GM12878 (cell line): Measurements from ENCODE around the gene MYO10. TPM values are rescaled to one million over a fixed set of nuclear protein-coding genes. Genes with fewer than 3 reads are reported as not detected.

ENCODE experiments used
- ATAC-seq: fragments of 200-7000 bp; cut with Tn5 transposase; 3 replicates; pipeline ENCODE4 v1.9.1; 2020; ENCODE audit warnings: mild to moderate bottlenecking, moderate library complexity
- BruUV-seq: library from RNA; stranded (reverse); fragments of 400-500 nt; replicated peaks from 2 replicates; lab custom pipeline; 2021; lab: Mats Ljungman, UMichigan
- CTCF ChIA-PET: fragments of 300-600 bp; sonication (Branson Sonifier 250); formaldehyde crosslinking; extraction: SDS; loops from one replicate; lab custom pipeline; 2021; ENCODE audit warnings: inconsistent platforms; lab: Yijun Ruan, JAX
- POLR2A ChIA-PET: fragments of 350-600 bp; formaldehyde crosslinking; extraction: SDS; loops from one replicate; lab custom pipeline; 2021; ENCODE audit warnings: inconsistent platforms; lab: Charles Lee
- RAD21 ChIA-PET: fragments of 300-600 bp; sonication (Branson Sonifier 250); formaldehyde crosslinking; loops from one replicate; lab custom pipeline; 2023; ENCODE audit warnings: antibody characterized with exemption; ENCODE audit not compliant: unreplicated experiment; lab: Charles Lee
- SMC1A ChIA-PET: fragments of 300-600 bp; sonication (Branson Sonifier 250); formaldehyde crosslinking; loops from one replicate; lab custom pipeline; 2023; ENCODE audit not compliant: unreplicated experiment, uncharacterized antibody; lab: Charles Lee
- DNase-seq: peaks from one replicate; pipeline ENCODE4 v3.0.0-alpha.2; 2011; ENCODE audit warnings: low read depth, low spot score
- FAIRE-seq: peaks from 3 replicates; lab custom pipeline; 2011; peaks lifted over from hg19 to GRCh38; lab: Jason Lieb, UNC
- H2AFZ ChIP-seq: 2 replicates; pipeline ENCODE4 v1.6.0; 2011; ENCODE audit warnings: low read depth, low read length, control low read depth; ENCODE audit not compliant: control insufficient read depth
- H3K27ac ChIP-seq: 2 replicates; pipeline ENCODE4 v1.5.1; 2011; ENCODE audit warnings: control low read depth; ENCODE audit not compliant: control insufficient read depth, insufficient read depth
- H3K27me3 ChIP-seq, 2 experiments: replicated peaks in 1 of 2; 2 replicates each; pipeline versions ENCODE4 v1.6.0 to v1.6.1; 2011; ENCODE audit warnings: low read length in 1 of 2; ENCODE audit not compliant: control insufficient read depth in 2 of 2, insufficient read depth in 2 of 2
- H3K36me3 ChIP-seq, 2 experiments: 2 replicates each; pipeline ENCODE4 v1.5.1; 2011; ENCODE audit warnings: low read length in 1 of 2; ENCODE audit not compliant: control insufficient read depth in 2 of 2, insufficient read depth in 2 of 2
- H3K4me1 ChIP-seq: 2 replicates; pipeline ENCODE4 v1.6.1; 2011; ENCODE audit warnings: mild to moderate bottlenecking, low read length, moderate library complexity, mixed read lengths; ENCODE audit not compliant: control insufficient read depth, insufficient read depth
- H3K4me2 ChIP-seq: 2 replicates; pipeline ENCODE4 v1.6.0; 2011; ENCODE audit warnings: control low read depth; ENCODE audit not compliant: control insufficient read depth, insufficient read depth
- H3K4me3 ChIP-seq: fragments of 200-600 bp; sonication (generic); 2 replicates; pipeline ENCODE4 v1.5.1; 2016
- H3K79me2 ChIP-seq: 2 replicates; pipeline ENCODE4 v1.6.0; 2011; ENCODE audit warnings: low read length; ENCODE audit not compliant: control insufficient read depth, insufficient read depth
- H3K9ac ChIP-seq: 2 replicates; pipeline ENCODE4 v1.8.0; 2011; ENCODE audit warnings: low read length, control low read depth, mixed read lengths; ENCODE audit not compliant: control insufficient read depth, insufficient read depth
- H3K9me3 ChIP-seq: replicated peaks from 3 replicates; pipeline ENCODE4 v1.5.1; 2011; ENCODE audit warnings: mild to moderate bottlenecking, low read length; ENCODE audit not compliant: control insufficient read depth, insufficient read depth
- H4K20me1 ChIP-seq: 2 replicates; pipeline ENCODE4 v1.6.0; 2011; ENCODE audit not compliant: control insufficient read depth, insufficient read depth
- CREB1 ChIP-seq: IDR thresholded peaks from 2 replicates; pipeline ENCODE4 v1.6.1; 2012; ENCODE audit warnings: low read depth, mild to moderate bottlenecking, inconsistent platforms
- JUND ChIP-seq: IDR thresholded peaks from 2 replicates; pipeline ENCODE4 v1.6.1; 2012; ENCODE audit warnings: low read depth, mild to moderate bottlenecking, low read length, improper control_type of control experiment, moderate library complexity
- PAX8 ChIP-seq: fragments of 450-650 bp; IDR thresholded peaks from 2 replicates; pipeline ENCODE4 v1.6.1; 2017; ENCODE audit warnings: mild to moderate bottlenecking, moderate library complexity
- TAF1 ChIP-seq: IDR thresholded peaks from 2 replicates; pipeline ENCODE4 v1.6.1; 2011; ENCODE audit warnings: mild to moderate bottlenecking, low read depth, low read length, borderline replicate concordance
- TBL1XR1 ChIP-seq: IDR thresholded peaks from 2 replicates; pipeline ENCODE4 v1.6.1; 2012; ENCODE audit warnings: low read depth, low read length, improper control_type of control experiment
- ZNF24 ChIP-seq: fragments of 450-650 bp; IDR thresholded peaks from 2 replicates; pipeline ENCODE4 v1.6.1; 2017; ENCODE audit warnings: antibody characterized with exemption, mild to moderate bottlenecking
- WGBS: methylation state at CpG from one replicate; pipeline ENCODE4 v1.1.6; 2016; ENCODE audit warnings: low lambda C conversion rate; ENCODE audit not compliant: insufficient replicate concordance, insufficient coverage; ENCODE audit errors: missing lambda C conversion rate; 5-methylcytosine and 5-hydroxymethylcytosine counted together
- in situ Hi-C: fragments of 300-500 bp; cut with MboI; formaldehyde crosslinking; loops from 9 replicates; pipeline ENCODE4 v1.14.3; 2018; ENCODE audit warnings: mixed read lengths
- intact Hi-C: fragments of 100-400 bp; cut with micrococcal nuclease; formaldehyde crosslinking; loops from one replicate; pipeline ENCODE4 v1.14.2; 2022; ENCODE audit not compliant: unreplicated experiment
- polyA plus RNA-seq, 11 experiments: library from polyadenylated mRNA; depleted of rRNA in 4 of 11; unstranded in 6 of 11; stranded (reverse) in 5 of 11; fragments of >200 nt; fragmentation: Nextera tagmentation in 4 of 11; fragmentation: Illumina TruSeq in 1 of 11; extraction: Ambion mirVana in 4 of 11; extraction: Trizol in 1 of 11; gene quantifications; 1 replicate in 1 of 11; 2 replicates in 10 of 11; pipeline versions ENCODE4 v1.2.1 to v1.2.3, GENCODE V29; 2011 to 2016; ENCODE audit warnings: inconsistent platforms in 2 of 11, missing spikeins in 2 of 11, low read depth in 1 of 11
- total RNA-seq, 4 experiments: library from RNA; depleted of rRNA in 3 of 4; stranded (reverse); fragments of >200 nt in 3 of 4; fragmentation: Illumina TruSeq in 1 of 4; extraction: Trizol in 1 of 4; gene quantifications; 2 replicates each; pipeline versions ENCODE4 v1.2.1 to v1.2.3, GENCODE V29; 2013 to 2021
- TF ChIP-seq, protein P1 (sequence below): fragments of 450-650 bp; IDR thresholded peaks from 2 replicates; pipeline ENCODE4 v1.6.1; 2016; ENCODE audit warnings: mild to moderate bottlenecking, moderate library complexity, borderline replicate concordance
- TF ChIP-seq, protein P2 (sequence below): fragments of 450-650 bp; IDR thresholded peaks from 2 replicates; pipeline ENCODE4 v1.6.1; 2017; ENCODE audit warnings: mild to moderate bottlenecking, low read depth, inconsistent platforms; ENCODE audit not compliant: poor library complexity, severe bottlenecking
- TF ChIP-seq, protein P3 (sequence below): IDR thresholded peaks from 2 replicates; pipeline ENCODE4 v1.6.1; 2011; ENCODE audit warnings: borderline replicate concordance, low read depth, mild to moderate bottlenecking, moderate library complexity, mixed read lengths, low read length; ENCODE audit not compliant: insufficient read depth; ENCODE audit errors: extremely low read length

MYO10 gene
- total and polyA plus RNA-seq, 10 of the 15 experiments (the other 5 are each of a cell fraction or from before 2014, with no cell fraction given) = 0.02 to 0.77 (median 0.17) TPM

DNA sequence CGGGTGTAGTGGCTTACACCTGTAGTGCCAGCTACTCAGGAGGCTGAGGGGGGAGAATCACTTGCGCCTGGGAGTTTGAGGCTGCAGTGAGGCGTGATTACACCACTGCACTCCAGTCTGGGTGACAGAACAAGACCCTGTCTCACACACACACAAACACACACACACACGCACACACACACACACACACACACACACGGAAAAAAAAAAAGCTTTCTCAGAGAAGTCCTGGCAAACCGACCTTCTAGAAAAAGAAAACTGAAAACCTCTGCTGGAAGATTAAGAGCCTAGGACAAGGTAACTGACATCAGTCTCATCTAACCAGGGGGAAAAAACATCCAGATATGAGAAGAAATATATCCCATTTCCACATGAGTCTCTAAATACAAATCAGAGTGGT lies 178.9 kb downstream of the MYO10 start (continued):
- TF ChIP-seq CREB1 = no peak

DNA sequence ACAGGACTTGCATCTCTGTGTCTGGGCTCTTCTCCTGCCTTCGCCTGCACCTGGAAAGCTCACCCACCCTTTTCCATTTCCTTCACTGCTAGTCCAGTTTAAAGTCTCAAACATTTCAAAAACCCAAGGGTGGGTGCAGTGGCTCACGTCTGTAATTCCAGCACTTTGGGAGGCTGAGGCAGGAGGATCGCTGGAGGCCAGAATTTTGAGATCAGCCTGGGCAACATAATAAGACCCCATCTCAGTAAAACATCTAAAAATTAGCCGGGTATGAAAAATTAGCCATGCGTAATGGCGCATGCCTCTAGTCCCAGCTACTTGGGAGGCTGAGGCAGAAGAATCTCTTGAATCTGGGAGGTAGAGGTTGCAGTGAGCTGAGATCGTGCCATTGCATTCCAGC lies 179.4 kb downstream of the MYO10 start:
- Histone ChIP-seq H3K9me3 (no peaks in the 10 kb centered on the region), H3K27me3 (no peaks in the 10 kb centered on the region)
- CTCF ChIA-PET = no interaction called here
- no peak for TF ChIP-seq TBL1XR1
- no peak for TF ChIP-seq JUND
- no peak for TF ChIP-seq TAF1
- TF ChIP-seq, all 136 proteins: peak for 0
- Histone ChIP-seq H3K79me2 (no peaks in the 10 kb centered on the region), H2AFZ (no peak overlapping the region), H3K4me1 (no peaks in the 10 kb centered on the region), H3K36me3 (no peaks in the 10 kb centered on the region), H3K9ac (no peak overlapping the region), H3K4me2 (no peak overlapping the region), H3K27ac (no peak overlapping the region), H3K4me3 (no peak overlapping the region), H4K20me1 (no peaks in the 10 kb centered on the region)
- ChIA-PET RAD21 (no interaction called here), SMC1A (no interaction called here), POLR2A (interaction anchor here (0.6 kb wide), 1 partner anchor 46 kb away, joined by 3 read pairs; no protein-coding TSS in a partner anchor)
- DNase-seq (no peak), FAIRE-seq (no peak), ATAC-seq (no peak)
- 59% methylated on average over 6 of the region's 7 CpGs for WGBS
- no TSS peak for BruUV-seq
- intact Hi-C loops (no loop called here), in situ Hi-C loops (no loop called here)

DNA sequence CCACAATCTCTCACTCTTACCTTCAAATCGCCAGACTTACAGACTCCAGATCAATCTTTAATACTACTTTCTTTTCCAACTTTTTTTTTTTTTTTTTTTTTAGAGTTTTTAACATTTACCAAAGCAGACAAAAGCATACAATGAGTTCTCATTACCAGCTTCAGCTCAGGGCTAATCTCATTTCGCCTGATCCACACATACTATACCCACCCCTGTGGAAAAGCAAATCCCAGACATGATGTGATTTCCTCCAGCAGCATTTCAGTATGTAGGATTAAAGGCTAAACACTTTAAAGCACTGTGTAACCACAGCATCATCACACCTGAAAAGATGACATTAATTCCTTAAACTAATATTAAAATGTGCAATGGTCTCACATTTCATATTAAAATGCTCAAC lies 180.4 kb downstream of the MYO10 start:
- RAD21 ChIA-PET = no interaction called here
- CTCF ChIA-PET = no interaction called here
- FAIRE-seq = no peak
- TF ChIP-seq ZNF24 = no peak
- TF ChIP-seq, protein P1, sequence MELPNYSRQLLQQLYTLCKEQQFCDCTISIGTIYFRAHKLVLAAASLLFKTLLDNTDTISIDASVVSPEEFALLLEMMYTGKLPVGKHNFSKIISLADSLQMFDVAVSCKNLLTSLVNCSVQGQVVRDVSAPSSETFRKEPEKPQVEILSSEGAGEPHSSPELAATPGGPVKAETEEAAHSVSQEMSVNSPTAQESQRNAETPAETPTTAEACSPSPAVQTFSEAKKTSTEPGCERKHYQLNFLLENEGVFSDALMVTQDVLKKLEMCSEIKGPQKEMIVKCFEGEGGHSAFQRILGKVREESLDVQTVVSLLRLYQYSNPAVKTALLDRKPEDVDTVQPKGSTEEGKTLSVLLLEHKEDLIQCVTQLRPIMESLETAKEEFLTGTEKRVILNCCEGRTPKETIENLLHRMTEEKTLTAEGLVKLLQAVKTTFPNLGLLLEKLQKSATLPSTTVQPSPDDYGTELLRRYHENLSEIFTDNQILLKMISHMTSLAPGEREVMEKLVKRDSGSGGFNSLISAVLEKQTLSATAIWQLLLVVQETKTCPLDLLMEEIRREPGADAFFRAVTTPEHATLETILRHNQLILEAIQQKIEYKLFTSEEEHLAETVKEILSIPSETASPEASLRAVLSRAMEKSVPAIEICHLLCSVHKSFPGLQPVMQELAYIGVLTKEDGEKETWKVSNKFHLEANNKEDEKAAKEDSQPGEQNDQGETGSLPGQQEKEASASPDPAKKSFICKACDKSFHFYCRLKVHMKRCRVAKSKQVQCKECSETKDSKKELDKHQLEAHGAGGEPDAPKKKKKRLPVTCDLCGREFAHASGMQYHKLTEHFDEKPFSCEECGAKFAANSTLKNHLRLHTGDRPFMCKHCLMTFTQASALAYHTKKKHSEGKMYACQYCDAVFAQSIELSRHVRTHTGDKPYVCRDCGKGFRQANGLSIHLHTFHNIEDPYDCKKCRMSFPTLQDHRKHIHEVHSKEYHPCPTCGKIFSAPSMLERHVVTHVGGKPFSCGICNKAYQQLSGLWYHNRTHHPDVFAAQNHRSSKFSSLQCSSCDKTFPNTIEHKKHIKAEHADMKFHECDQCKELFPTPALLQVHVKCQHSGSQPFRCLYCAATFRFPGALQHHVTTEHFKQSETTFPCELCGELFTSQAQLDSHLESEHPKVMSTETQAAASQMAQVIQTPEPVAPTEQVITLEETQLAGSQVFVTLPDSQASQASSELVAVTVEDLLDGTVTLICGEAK = no peak
- no peak for TF ChIP-seq PAX8
- TF ChIP-seq, protein P2, sequence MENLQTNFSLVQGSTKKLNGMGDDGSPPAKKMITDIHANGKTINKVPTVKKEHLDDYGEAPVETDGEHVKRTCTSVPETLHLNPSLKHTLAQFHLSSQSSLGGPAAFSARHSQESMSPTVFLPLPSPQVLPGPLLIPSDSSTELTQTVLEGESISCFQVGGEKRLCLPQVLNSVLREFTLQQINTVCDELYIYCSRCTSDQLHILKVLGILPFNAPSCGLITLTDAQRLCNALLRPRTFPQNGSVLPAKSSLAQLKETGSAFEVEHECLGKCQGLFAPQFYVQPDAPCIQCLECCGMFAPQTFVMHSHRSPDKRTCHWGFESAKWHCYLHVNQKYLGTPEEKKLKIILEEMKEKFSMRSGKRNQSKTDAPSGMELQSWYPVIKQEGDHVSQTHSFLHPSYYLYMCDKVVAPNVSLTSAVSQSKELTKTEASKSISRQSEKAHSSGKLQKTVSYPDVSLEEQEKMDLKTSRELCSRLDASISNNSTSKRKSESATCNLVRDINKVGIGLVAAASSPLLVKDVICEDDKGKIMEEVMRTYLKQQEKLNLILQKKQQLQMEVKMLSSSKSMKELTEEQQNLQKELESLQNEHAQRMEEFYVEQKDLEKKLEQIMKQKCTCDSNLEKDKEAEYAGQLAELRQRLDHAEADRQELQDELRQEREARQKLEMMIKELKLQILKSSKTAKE = no peak
- TF ChIP-seq, protein P3, sequence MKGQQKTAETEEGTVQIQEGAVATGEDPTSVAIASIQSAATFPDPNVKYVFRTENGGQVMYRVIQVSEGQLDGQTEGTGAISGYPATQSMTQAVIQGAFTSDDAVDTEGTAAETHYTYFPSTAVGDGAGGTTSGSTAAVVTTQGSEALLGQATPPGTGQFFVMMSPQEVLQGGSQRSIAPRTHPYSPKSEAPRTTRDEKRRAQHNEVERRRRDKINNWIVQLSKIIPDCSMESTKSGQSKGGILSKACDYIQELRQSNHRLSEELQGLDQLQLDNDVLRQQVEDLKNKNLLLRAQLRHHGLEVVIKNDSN = no peak

More for the DNA sequence above, 180.4 kb downstream of the MYO10 start:
- BruUV-seq = no TSS peak
- Histone ChIP-seq H3K4me3 (no peak overlapping the region), H3K9ac (no peak overlapping the region), H3K9me3 (no peaks in the 10 kb centered on the region), H2AFZ (no peak overlapping the region), H4K20me1 (no peaks in the 10 kb centered on the region), H3K79me2 (no peaks in the 10 kb centered on the region), H3K27me3 (no peaks in the 10 kb centered on the region), H3K36me3 (no peaks in the 10 kb centered on the region), H3K4me2 (no peak overlapping the region), H3K27ac (no peak overlapping the region), H3K4me1 (no peaks in the 10 kb centered on the region)
- WGBS = 0% methylated on average over 2 of the region's 2 CpGs
- no peak for DNase-seq
- ChIA-PET POLR2A (no interaction called here), SMC1A (interaction anchor here (0.6 kb wide), 1 partner anchor 13 kb away, joined by 3 read pairs; no protein-coding TSS in a partner anchor)
- in situ Hi-C loops (no loop called here), intact Hi-C loops (no loop called here)
- no peak for ATAC-seq
